HFFc6 (cell line): ENCODE results near the gene EDA. TPM values are rescaled to one million over a fixed set of nuclear protein-coding genes. Genes with fewer than 3 reads are reported as not detected.

ENCODE experiments used
- DNase-seq: peaks from one replicate; pipeline ENCODE4 v3.0.0-alpha.2; 2018
- H3K27ac Mint-ChIP-seq: 2 replicates; pipeline ENCODE4 v1.8.0; 2020; ENCODE audit warnings: mild to moderate bottlenecking, mixed read lengths
- H3K27me3 Mint-ChIP-seq: 2 replicates; pipeline ENCODE4 v1.8.0; 2021; ENCODE audit warnings: mild to moderate bottlenecking, moderate library complexity, mixed read lengths; ENCODE audit not compliant: insufficient read depth
- H3K36me3 Mint-ChIP-seq: 2 replicates; pipeline ENCODE4 v1.8.0; 2021; ENCODE audit warnings: low read depth, mixed read lengths
- H3K4me1 Mint-ChIP-seq: 2 replicates; pipeline ENCODE4 v1.8.0; 2020; ENCODE audit warnings: low read depth, mixed read lengths
- H3K4me3 Mint-ChIP-seq: 2 replicates; pipeline ENCODE4 v1.8.0; 2020; ENCODE audit warnings: mild to moderate bottlenecking, moderate library complexity, mixed read lengths
- H3K9me3 Mint-ChIP-seq: 2 replicates; pipeline ENCODE4 v1.8.0; 2020; ENCODE audit warnings: mild to moderate bottlenecking, mixed read lengths
- CTCF ChIP-seq: fragments of 200-600 bp; sonication (generic); IDR thresholded peaks from 2 replicates; pipeline ENCODE4 v1.5.0; 2021; ENCODE audit warnings: antibody characterized with exemption, mild to moderate bottlenecking
- microRNA-seq: library from miRNA; unstranded; fragments of <30 nt; microRNA quantifications from one replicate; pipeline ENCODE4, GENCODE V29; 2019
- total RNA-seq, 6 experiments: library from RNA; stranded (reverse); fragmentation: NEBNext Ultra II Directional; extraction: Animal tissue kit (Norgen Biotek cat#: 25700); gene quantifications; 2 replicates in 1 of 6; 3 replicates in 5 of 6; pipeline ENCODE4 v1.2.3, GENCODE V29; 2021

Gene EDA
- total RNA-seq, 6 experiments from 2014 or later = 0.08 to 0.34 (median 0.14) TPM

GRCh38 chrX:70087857-70088630 is 472.1 kb downstream of the EDA start:
- TF ChIP-seq CTCF = no peak
- no peak overlapping the region for H3K27ac Mint-ChIP-seq
- H3K4me3 Mint-ChIP-seq = no peak overlapping the region
- H3K27me3 Mint-ChIP-seq = peaks cover 1% of the 10 kb centered on the region
- no peaks in the 10 kb centered on the region for H3K36me3 Mint-ChIP-seq
- peak; percentile 8 for DNase-seq
- H3K9me3 Mint-ChIP-seq = no peaks in the 10 kb centered on the region
- peaks cover 26% of the 10 kb centered on the region for H3K4me1 Mint-ChIP-seq

GRCh38 chrX:70088751-70089150 is 472.8 kb downstream of the EDA start:
- DNase-seq = no peak
- no peak overlapping the region for H3K27ac Mint-ChIP-seq

More at GRCh38 chrX:70088751-70089150, 472.8 kb downstream of the EDA start:
- no peaks in the 10 kb centered on the region for H3K36me3 Mint-ChIP-seq
- peaks cover 26% of the 10 kb centered on the region for H3K4me1 Mint-ChIP-seq
- H3K27me3 Mint-ChIP-seq = peaks cover 4% of the 10 kb centered on the region
- H3K4me3 Mint-ChIP-seq = no peak overlapping the region
- no peak for TF ChIP-seq CTCF
- H3K9me3 Mint-ChIP-seq = no peaks in the 10 kb centered on the region

Small RNA genes within 50 kb of the gene (microRNA-seq; reads per million reads assigned to microRNA genes)
- not detected for gene MIR676

Other genes with a start within 250 kb of the EDA start
- gene NALF2, start 111.8 kb upstream of the EDA start, total RNA-seq = not detected